ENCODE measurements around the gene DNAJB8.

Gene DNAJB8

GRCh38 chr3:128442949-128443348 lies 23.7 kb downstream of the DNAJB8 start:
- DNase-seq, result no peak

GRCh38 chr3:128442070-128442469 lies 24.6 kb downstream of the DNAJB8 start:
- DNase-seq, result no peak

- no peak for DNase-seq
Measured at GRCh38 chr3:128439226-128439625, 27.5 kb downstream of the DNAJB8 start.

- DNase-seq, result no peak
Measured at GRCh38 chr3:128438488-128439072, 28.1 kb downstream of the DNAJB8 start.

GRCh38 chr3:128436214-128436613 lies 30.5 kb downstream of the DNAJB8 start:
- no peak for DNase-seq

GRCh38 chr3:128435561-128435960 lies 31.1 kb downstream of the DNAJB8 start:
- no peak for DNase-seq

GRCh38 chr3:128435058-128435457 lies 31.6 kb downstream of the DNAJB8 start:
- DNase-seq, result no peak

- DNase-seq, result no peak
Measured at GRCh38 chr3:128434524-128434923, 32.2 kb downstream of the DNAJB8 start.

GRCh38 chr3:128433837-128434165 lies 32.9 kb downstream of the DNAJB8 start:
- DNase-seq, result no peak

- DNase-seq, result no peak
Measured at GRCh38 chr3:128432971-128433836, 33.5 kb downstream of the DNAJB8 start.

- DNase-seq, result no peak
Measured at GRCh38 chr3:128432301-128432970, 34.3 kb downstream of the DNAJB8 start.

- DNase-seq, result no peak
Measured at GRCh38 chr3:128431803-128432300, 34.8 kb downstream of the DNAJB8 start.

- DNase-seq, result no peak
Measured at GRCh38 chr3:128430731-128431130, 36.0 kb downstream of the DNAJB8 start.

- no peak for DNase-seq
Measured at GRCh38 chr3:128430301-128430700, 36.4 kb downstream of the DNAJB8 start.

- DNase-seq, result no peak
Measured at GRCh38 chr3:128429751-128430150, 36.9 kb downstream of the DNAJB8 start.

GRCh38 chr3:128429275-128429674 lies 37.4 kb downstream of the DNAJB8 start:
- DNase-seq, result no peak

GRCh38 chr3:128427872-128428822 lies 38.5 kb downstream of the DNAJB8 start:
- DNase-seq, result no peak

GRCh38 chr3:128427175-128427857 lies 39.4 kb downstream of the DNAJB8 start:
- no peak for DNase-seq

- no peak for DNase-seq
Measured at GRCh38 chr3:128426128-128426921, 40.4 kb downstream of the DNAJB8 start.

- no peak for DNase-seq
Measured at GRCh38 chr3:128425846-128426127, 40.9 kb downstream of the DNAJB8 start.

- DNase-seq, result no peak
Measured at GRCh38 chr3:128425142-128425845, 41.4 kb downstream of the DNAJB8 start.

All from NCI-H446 treated with DMSO at 0.1 percent for 48 hours (cell line).